ACC112 (cell line): ENCODE results near the gene CADM1.

Experiments used
- H2AFZ ChIP-seq: fragments of 200-600 bp; sonication (generic); one replicate; pipeline ENCODE4 v1.6.0; 2017; ENCODE audit warnings: antibody characterized with exemption, low read length; ENCODE audit not compliant: unreplicated experiment
- H3K27ac ChIP-seq: fragments of 200-600 bp; sonication (generic); 2 replicates; pipeline ENCODE4 v1.5.1; 2014; ENCODE audit warnings: low read depth, mild to moderate bottlenecking, antibody characterized with exemption, low read length, moderate library complexity
- H3K27me3 ChIP-seq: fragments of 200-600 bp; sonication (generic); 2 replicates; pipeline ENCODE4 v1.6.1; 2014; ENCODE audit warnings: mild to moderate bottlenecking, antibody characterized with exemption, low read length, moderate library complexity, mixed read lengths; ENCODE audit not compliant: insufficient read depth
- H3K36me3 ChIP-seq: fragments of 200-600 bp; sonication (generic); 2 replicates; pipeline ENCODE4 v1.6.1; 2016; ENCODE audit warnings: mild to moderate bottlenecking, antibody characterized with exemption, low read length, moderate library complexity, mixed read lengths; ENCODE audit not compliant: insufficient read depth
- H3K4me1 ChIP-seq: fragments of 200-600 bp; sonication (generic); one replicate; pipeline ENCODE4 v1.6.1; 2016; ENCODE audit warnings: low read length, mixed read lengths; ENCODE audit not compliant: insufficient read depth, unreplicated experiment, control insufficient read depth
- H3K4me3 ChIP-seq: fragments of 200-600 bp; sonication (generic); 2 replicates; pipeline ENCODE4 v1.5.1; 2014; ENCODE audit warnings: mild to moderate bottlenecking, low read depth, low read length
- H3K79me2 ChIP-seq: fragments of 200-600 bp; sonication (generic); one replicate; pipeline ENCODE4 v1.6.0; 2016; ENCODE audit warnings: low read length; ENCODE audit not compliant: control insufficient read depth, unreplicated experiment, insufficient read depth

Gene CADM1

GRCh38 chr11:115193914-115194801 is 310.1 kb downstream of the CADM1 start:
- no peak overlapping the region for H3K27ac ChIP-seq
- no peaks in the 10 kb centered on the region for H3K27me3 ChIP-seq
- H3K4me1 ChIP-seq: no peaks in the 10 kb centered on the region
- no peaks in the 10 kb centered on the region for H3K79me2 ChIP-seq
- H2AFZ ChIP-seq: no peak overlapping the region
- no peaks in the 10 kb centered on the region for H3K36me3 ChIP-seq
- no peak overlapping the region for H3K4me3 ChIP-seq

- Histone ChIP-seq H2AFZ (no peak overlapping the region), H3K27me3 (no peaks in the 10 kb centered on the region), H3K36me3 (no peaks in the 10 kb centered on the region), H3K4me3 (no peak overlapping the region), H3K79me2 (no peaks in the 10 kb centered on the region), H3K27ac (no peak overlapping the region), H3K4me1 (no peaks in the 10 kb centered on the region)
Observed at GRCh38 chr11:115191761-115192160, 312.5 kb downstream of the CADM1 start.

- Histone ChIP-seq H3K27me3 (no peaks in the 10 kb centered on the region), H3K27ac (no peak overlapping the region), H2AFZ (no peak overlapping the region), H3K4me1 (no peaks in the 10 kb centered on the region), H3K36me3 (no peaks in the 10 kb centered on the region), H3K4me3 (no peak overlapping the region), H3K79me2 (no peaks in the 10 kb centered on the region)
Observed at GRCh38 chr11:115190196-115190595, 314.0 kb downstream of the CADM1 start.

GRCh38 chr11:115188898-115189278 is 315.3 kb downstream of the CADM1 start:
- no peaks in the 10 kb centered on the region for H3K27me3 ChIP-seq
- no peak overlapping the region for H3K27ac ChIP-seq
- H2AFZ ChIP-seq: no peak overlapping the region
- no peaks in the 10 kb centered on the region for H3K36me3 ChIP-seq
- no peaks in the 10 kb centered on the region for H3K79me2 ChIP-seq
- no peak overlapping the region for H3K4me3 ChIP-seq
- no peaks in the 10 kb centered on the region for H3K4me1 ChIP-seq

- no peak overlapping the region for H2AFZ ChIP-seq
- no peak overlapping the region for H3K27ac ChIP-seq
- H3K36me3 ChIP-seq: no peaks in the 10 kb centered on the region
- no peak overlapping the region for H3K4me3 ChIP-seq
- no peaks in the 10 kb centered on the region for H3K4me1 ChIP-seq
- H3K79me2 ChIP-seq: no peaks in the 10 kb centered on the region
- H3K27me3 ChIP-seq: no peaks in the 10 kb centered on the region
Observed at GRCh38 chr11:115188188-115188897, 315.9 kb downstream of the CADM1 start.

- no peaks in the 10 kb centered on the region for H3K4me1 ChIP-seq
Observed at GRCh38 chr11:115185931-115186330, 318.3 kb downstream of the CADM1 start.

GRCh38 chr11:115185507-115185906 is 318.7 kb downstream of the CADM1 start:
- Histone ChIP-seq H3K4me1 (no peaks in the 10 kb centered on the region), H3K27me3 (no peaks in the 10 kb centered on the region), H2AFZ (no peak overlapping the region), H3K79me2 (no peaks in the 10 kb centered on the region), H3K36me3 (no peaks in the 10 kb centered on the region), H3K27ac (no peak overlapping the region), H3K4me3 (no peak overlapping the region)

More at GRCh38 chr11:115185931-115186330, 318.3 kb downstream of the CADM1 start:
- H3K36me3 ChIP-seq: no peaks in the 10 kb centered on the region
- H3K79me2 ChIP-seq: no peaks in the 10 kb centered on the region
- H3K27ac ChIP-seq: no peak overlapping the region
- H3K4me3 ChIP-seq: no peak overlapping the region
- no peaks in the 10 kb centered on the region for H3K27me3 ChIP-seq
- H2AFZ ChIP-seq: no peak overlapping the region

GRCh38 chr11:115184901-115185300 is 319.3 kb downstream of the CADM1 start:
- H3K27ac ChIP-seq: no peak overlapping the region
- no peak overlapping the region for H3K4me3 ChIP-seq
- H3K79me2 ChIP-seq: no peaks in the 10 kb centered on the region
- no peaks in the 10 kb centered on the region for H3K4me1 ChIP-seq
- H2AFZ ChIP-seq: no peak overlapping the region
- H3K36me3 ChIP-seq: no peaks in the 10 kb centered on the region
- H3K27me3 ChIP-seq: no peaks in the 10 kb centered on the region

GRCh38 chr11:115183830-115184229 is 320.4 kb downstream of the CADM1 start:
- Histone ChIP-seq H3K4me3 (no peak overlapping the region), H3K4me1 (no peaks in the 10 kb centered on the region), H3K27ac (no peak overlapping the region), H3K79me2 (no peaks in the 10 kb centered on the region), H3K27me3 (no peaks in the 10 kb centered on the region), H3K36me3 (no peaks in the 10 kb centered on the region), H2AFZ (no peak overlapping the region)

GRCh38 chr11:115183136-115183535 is 321.1 kb downstream of the CADM1 start:
- Histone ChIP-seq H3K4me1 (no peaks in the 10 kb centered on the region), H3K4me3 (no peak overlapping the region), H2AFZ (no peak overlapping the region), H3K27ac (no peak overlapping the region), H3K27me3 (no peaks in the 10 kb centered on the region), H3K36me3 (no peaks in the 10 kb centered on the region), H3K79me2 (no peaks in the 10 kb centered on the region)
